ENCODE results near the gene TMOD3. TPM values are rescaled to one million over a fixed set of nuclear protein-coding genes. Genes with fewer than 3 reads are reported as not detected.

TMOD3 gene
- total and polyA plus RNA-seq, 2 donors (not counting 3 experiments of a cell fraction or from before 2014, with no cell fraction given): 10.4 to 64.3 TPM

DNA sequence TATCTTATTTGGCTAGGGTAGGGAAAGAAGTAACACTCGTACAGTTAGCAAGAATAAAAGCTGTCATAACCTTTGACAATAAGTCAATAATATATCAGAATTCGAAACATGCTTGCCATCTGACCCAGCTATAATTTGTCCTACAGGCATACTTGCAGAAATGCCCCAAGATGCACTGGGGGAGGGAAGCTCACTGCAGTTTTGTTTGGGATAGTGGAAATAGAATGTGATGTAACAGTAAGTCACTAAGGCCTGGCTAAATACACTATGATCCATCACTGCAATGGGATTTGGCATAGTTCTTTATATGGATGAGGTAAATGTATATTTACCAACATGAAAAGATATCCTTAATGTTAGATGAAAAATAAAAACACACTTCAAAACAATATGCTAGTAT is 25.5 kb upstream of the TMOD3 start:
- no peak for FAIRE-seq
- BruUV-seq (replicated peaks): no TSS peak
- POLR2A ChIA-PET: no interaction called here
- CTCF ChIA-PET: interaction anchor here (1.3 kb wide), 1 partner anchor 27 kb away, joined by 3 read pairs; no protein-coding TSS in a partner anchor
- dilution Hi-C loops (cut with MboI; ENCODE audit: extremely low pct_ligation_motif_present, low sequenced_read_pairs): no loop called here
- H3K36me3 ChIP-seq (ENCODE audit: control insufficient read depth in 2 of 2, extremely low read depth in 1 of 2, insufficient read depth in 2 of 2, low read length in 2 of 2): no peaks in the 10 kb centered on the region
- H3K4me1 ChIP-seq (ENCODE audit: control insufficient read depth, extremely low read depth, insufficient read depth, low read length): no peaks in the 10 kb centered on the region
- no peaks in the 10 kb centered on the region for H4K20me1 ChIP-seq (replicated peaks; ENCODE audit: control insufficient read depth, extremely low read depth, insufficient read depth, low read length)
- H3K79me2 ChIP-seq (ENCODE audit: control insufficient read depth, insufficient read depth, low read length): no peaks in the 10 kb centered on the region
- H3K27ac ChIP-seq (ENCODE audit: insufficient read depth, low read depth, low read length): no peak overlapping the region
- peaks cover 0 to 2% of the 10 kb centered on the region in 2 experiments for H3K27me3 ChIP-seq (ENCODE audit: control insufficient read depth in 2 of 2, insufficient read depth in 2 of 2, low read length in 2 of 2)
- H3K4me3 ChIP-seq (replicated peaks in 1 of 3; ENCODE audit: insufficient read depth in 1 of 3, low read depth in 1 of 3, low read length in 3 of 3): no peak overlapping the region
- DNase-seq (ENCODE audit: low read depth, low spot score): no peak
- H3K9me3 ChIP-seq (replicated peaks; ENCODE audit: control insufficient read depth, insufficient read depth, low read length): no peaks in the 10 kb centered on the region
- TF ChIP-seq POLR2AphosphoS5 (IDR thresholded peaks at IDR 0.05; ENCODE audit: insufficient read depth, low read depth, low read length) (no peak), JUN (IDR thresholded peaks at IDR 0.05; ENCODE audit: borderline replicate concordance, insufficient read depth, insufficient read length, low read depth) (no peak), FOS (IDR thresholded peaks at IDR 0.05; ENCODE audit: borderline replicate concordance, insufficient read depth, low read length) (no peak), MYC (IDR thresholded peaks at IDR 0.05; ENCODE audit: low read depth, low read length) (no peak), EZH2 (IDR thresholded peaks at IDR 0.05; ENCODE audit: borderline replicate concordance, low read depth, low read length, severe bottlenecking) (no peak), GATA2 (IDR thresholded peaks at IDR 0.05; ENCODE audit: insufficient read depth, insufficient read length, low read depth, low read length) (no peak), POLR2A (IDR thresholded peaks at IDR 0.05; ENCODE audit: low read depth, low read length) (no peak)
- TF ChIP-seq, protein P1, sequence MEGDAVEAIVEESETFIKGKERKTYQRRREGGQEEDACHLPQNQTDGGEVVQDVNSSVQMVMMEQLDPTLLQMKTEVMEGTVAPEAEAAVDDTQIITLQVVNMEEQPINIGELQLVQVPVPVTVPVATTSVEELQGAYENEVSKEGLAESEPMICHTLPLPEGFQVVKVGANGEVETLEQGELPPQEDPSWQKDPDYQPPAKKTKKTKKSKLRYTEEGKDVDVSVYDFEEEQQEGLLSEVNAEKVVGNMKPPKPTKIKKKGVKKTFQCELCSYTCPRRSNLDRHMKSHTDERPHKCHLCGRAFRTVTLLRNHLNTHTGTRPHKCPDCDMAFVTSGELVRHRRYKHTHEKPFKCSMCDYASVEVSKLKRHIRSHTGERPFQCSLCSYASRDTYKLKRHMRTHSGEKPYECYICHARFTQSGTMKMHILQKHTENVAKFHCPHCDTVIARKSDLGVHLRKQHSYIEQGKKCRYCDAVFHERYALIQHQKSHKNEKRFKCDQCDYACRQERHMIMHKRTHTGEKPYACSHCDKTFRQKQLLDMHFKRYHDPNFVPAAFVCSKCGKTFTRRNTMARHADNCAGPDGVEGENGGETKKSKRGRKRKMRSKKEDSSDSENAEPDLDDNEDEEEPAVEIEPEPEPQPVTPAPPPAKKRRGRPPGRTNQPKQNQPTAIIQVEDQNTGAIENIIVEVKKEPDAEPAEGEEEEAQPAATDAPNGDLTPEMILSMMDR (IDR thresholded peaks at IDR 0.05; ENCODE audit: extremely low read depth in 1 of 2, insufficient read depth in 1 of 2, low read depth in 1 of 2, low read length in 2 of 2): no peak
- TF ChIP-seq, protein P2, sequence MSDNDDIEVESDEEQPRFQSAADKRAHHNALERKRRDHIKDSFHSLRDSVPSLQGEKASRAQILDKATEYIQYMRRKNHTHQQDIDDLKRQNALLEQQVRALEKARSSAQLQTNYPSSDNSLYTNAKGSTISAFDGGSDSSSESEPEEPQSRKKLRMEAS (IDR thresholded peaks at IDR 0.05; ENCODE audit: insufficient read depth, insufficient read length): no peak
- H2AFZ ChIP-seq (ENCODE audit: low read depth, low read length): no peak overlapping the region
- no peak overlapping the region for H3K4me2 ChIP-seq (ENCODE audit: insufficient read depth, low read length)
- intact Hi-C loops (cut with micrococcal nuclease): loop anchor here (5.0 kb wide), 1 partner anchor 73 kb away; no protein-coding TSS in a partner anchor
- H3K9me1 ChIP-seq (replicated peaks; ENCODE audit: control insufficient read depth, extremely low read depth, insufficient read depth, low read length): no peaks in the 10 kb centered on the region
- no peak overlapping the region for H3K9ac ChIP-seq (replicated peaks; ENCODE audit: extremely low read depth, insufficient read depth, low read length)
